SW480 (cell line): ENCODE results near the gene PPP1CA.

Experiments used
- DNase-seq: peaks from one replicate; pipeline ENCODE4 v3.0.0-alpha.2; 2016; ENCODE audit warnings: low spot score

PPP1CA gene

GRCh38 chr11:67369275-67369674 lies 32.4 kb downstream of the PPP1CA start:
- no peak for DNase-seq

GRCh38 chr11:67368621-67369020 lies 33.0 kb downstream of the PPP1CA start:
- no peak for DNase-seq

GRCh38 chr11:67367761-67368227 lies 33.9 kb downstream of the PPP1CA start:
- DNase-seq = no peak

- DNase-seq = no peak
Observed at GRCh38 chr11:67366961-67367760, 34.5 kb downstream of the PPP1CA start.

GRCh38 chr11:67366546-67366945 lies 35.1 kb downstream of the PPP1CA start:
- DNase-seq = no peak

GRCh38 chr11:67365736-67366444 lies 35.8 kb downstream of the PPP1CA start:
- no peak for DNase-seq

GRCh38 chr11:67364783-67365722 lies 36.6 kb downstream of the PPP1CA start:
- DNase-seq = no peak

- DNase-seq = no peak
Observed at GRCh38 chr11:67364169-67364568, 37.5 kb downstream of the PPP1CA start.

- peak; percentile 76 for DNase-seq
Observed at GRCh38 chr11:67357831-67358670, 43.6 kb downstream of the PPP1CA start.

GRCh38 chr11:67356864-67357561 lies 44.6 kb downstream of the PPP1CA start:
- DNase-seq = peak; percentile 84

- no peak for DNase-seq
Observed at GRCh38 chr11:67356387-67356863, 45.2 kb downstream of the PPP1CA start.

- no peak for DNase-seq
Observed at GRCh38 chr11:67355794-67356386, 45.8 kb downstream of the PPP1CA start.

GRCh38 chr11:67355023-67355793 lies 46.5 kb downstream of the PPP1CA start:
- DNase-seq = no peak

- DNase-seq = peak; percentile 99
Observed at GRCh38 chr11:67354075-67355022, 47.3 kb downstream of the PPP1CA start.

- DNase-seq = peak; percentile 95
Observed at GRCh38 chr11:67353317-67354074, 48.2 kb downstream of the PPP1CA start, which contains the start of gene POLD4. TSS of gene POLD4 (minus strand) at chr11:67353546. CDS start at chr11:67353399, 147 bp downstream.

- DNase-seq = peak; percentile 65
Observed at GRCh38 chr11:67352546-67353316, 48.9 kb downstream of the PPP1CA start.
